ENCODE results near the gene ADSL. TPM values are rescaled to one million over a fixed set of nuclear protein-coding genes. Genes with fewer than 3 reads are reported as not detected.

Gene ADSL
- total RNA-seq, 2 experiments from 2014 or later: 117 to 137 TPM

- POLR2A ChIA-PET: no interaction called here
Observed at GRCh38 chr22:40367342-40367741, 21.0 kb downstream of the ADSL start.

GRCh38 chr22:40368016-40368415, 21.7 kb downstream of the ADSL start:
- no TSS peak for BruUV-seq (replicated peaks)
- POLR2A ChIA-PET: interaction anchor here (0.6 kb wide), 1 partner anchor 1202 kb away, joined by 4 read pairs; no protein-coding TSS in a partner anchor
- DNase-seq (ENCODE audit: low spot score): no peak

More at GRCh38 chr22:40367342-40367741, 21.0 kb downstream of the ADSL start:
- Histone ChIP-seq H3K36me3 (ENCODE audit: insufficient read depth, low read length) (peaks cover 74% of the 10 kb centered on the region), H3K79me2 (ENCODE audit: insufficient read depth, low read depth, low read length) (peaks cover 14% of the 10 kb centered on the region), H3K9me3 (ENCODE audit: low read length) (no peaks in the 10 kb centered on the region), H3K4me2 (ENCODE audit: low read length) (no peak overlapping the region), H3K9me2 (ENCODE audit: insufficient read depth, low read length) (no peaks in the 10 kb centered on the region), H4K20me1 (ENCODE audit: insufficient read depth, low read length) (no peaks in the 10 kb centered on the region), H3K4me1 (ENCODE audit: insufficient read depth, low read length, poor library complexity, severe bottlenecking) (peaks cover 9% of the 10 kb centered on the region), H2AFZ (ENCODE audit: low read length) (no peak overlapping the region), H3K4me3 (ENCODE audit: low read depth, low read length, poor library complexity, severe bottlenecking) (no peak overlapping the region), H3K27ac (ENCODE audit: low read depth, low read length, poor library complexity, severe bottlenecking) (no peak overlapping the region)
- BruUV-seq (replicated peaks): no TSS peak
- intact Hi-C loops (cut with micrococcal nuclease; ENCODE audit: unreplicated experiment): no loop called here
- CTCF ChIA-PET (ENCODE audit: unreplicated experiment): no interaction called here
- no peak for TF ChIP-seq CTCF (conservative IDR thresholded peaks at IDR 0.05; ENCODE audit: low read length)
- TF ChIP-seq EZH2phosphoT487 (IDR thresholded peaks at IDR 0.05; ENCODE audit: borderline replicate concordance, low read depth, low read length): no peak
- no peak for DNase-seq (ENCODE audit: low spot score)

More at GRCh38 chr22:40368016-40368415, 21.7 kb downstream of the ADSL start:
- Histone ChIP-seq H3K4me1 (ENCODE audit: insufficient read depth, low read length, poor library complexity, severe bottlenecking) (peaks cover 15% of the 10 kb centered on the region), H3K36me3 (ENCODE audit: insufficient read depth, low read length) (peaks cover 74% of the 10 kb centered on the region), H3K4me3 (ENCODE audit: low read depth, low read length, poor library complexity, severe bottlenecking) (no peak overlapping the region), H3K27ac (ENCODE audit: low read depth, low read length, poor library complexity, severe bottlenecking) (no peak overlapping the region), H4K20me1 (ENCODE audit: insufficient read depth, low read length) (no peaks in the 10 kb centered on the region), H2AFZ (ENCODE audit: low read length) (no peak overlapping the region), H3K79me2 (ENCODE audit: insufficient read depth, low read depth, low read length) (peaks cover 20% of the 10 kb centered on the region), H3K4me2 (ENCODE audit: low read length) (no peak overlapping the region), H3K9me3 (ENCODE audit: low read length) (no peaks in the 10 kb centered on the region), H3K9me2 (ENCODE audit: insufficient read depth, low read length) (no peaks in the 10 kb centered on the region)
- CTCF ChIA-PET (ENCODE audit: unreplicated experiment): no interaction called here
- intact Hi-C loops (cut with micrococcal nuclease; ENCODE audit: unreplicated experiment): no loop called here
- no peak for TF ChIP-seq EZH2phosphoT487 (IDR thresholded peaks at IDR 0.05; ENCODE audit: borderline replicate concordance, low read depth, low read length)
- no peak for TF ChIP-seq CTCF (conservative IDR thresholded peaks at IDR 0.05; ENCODE audit: low read length)
